Measurements from ENCODE around the gene TTC28. TPM values are rescaled to one million over a fixed set of nuclear protein-coding genes. Genes with fewer than 3 reads are reported as not detected.

The TTC28 gene
- total RNA-seq, 6 experiments from 2014 or later = 10.8 to 18.9 (median 13.6) TPM

GRCh38 chr22:28449041-28449440, 230.6 kb downstream of the TTC28 start:
- no peak for TF ChIP-seq CTCF (IDR thresholded peaks at IDR 0.05)
- Mint-ChIP-seq H3K9me3 (no peaks in the 10 kb centered on the region), H3K27ac (no peak overlapping the region), H3K27me3 (ENCODE audit: insufficient read depth) (no peaks in the 10 kb centered on the region), H3K4me1 (ENCODE audit: low read depth) (no peaks in the 10 kb centered on the region), H3K4me3 (no peak overlapping the region), H3K36me3 (ENCODE audit: low read depth) (no peaks in the 10 kb centered on the region)
- no peak for DNase-seq

GRCh38 chr22:28448625-28449024, 231.0 kb downstream of the TTC28 start:
- TF ChIP-seq CTCF (IDR thresholded peaks at IDR 0.05) = no peak
- DNase-seq = no peak
- no peak overlapping the region for H3K27ac Mint-ChIP-seq
- no peaks in the 10 kb centered on the region for H3K27me3 Mint-ChIP-seq (ENCODE audit: insufficient read depth)
- no peaks in the 10 kb centered on the region for H3K36me3 Mint-ChIP-seq (ENCODE audit: low read depth)
- H3K9me3 Mint-ChIP-seq = no peaks in the 10 kb centered on the region
- no peak overlapping the region for H3K4me3 Mint-ChIP-seq
- peaks cover 3% of the 10 kb centered on the region for H3K4me1 Mint-ChIP-seq (ENCODE audit: low read depth)

GRCh38 chr22:28444659-28445058, 235.0 kb downstream of the TTC28 start:
- no peaks in the 10 kb centered on the region for H3K36me3 Mint-ChIP-seq (ENCODE audit: low read depth)
- no peak for DNase-seq
- no peaks in the 10 kb centered on the region for H3K27me3 Mint-ChIP-seq (ENCODE audit: insufficient read depth)
- H3K4me1 Mint-ChIP-seq (ENCODE audit: low read depth) = peaks cover 36% of the 10 kb centered on the region
- no peak overlapping the region for H3K4me3 Mint-ChIP-seq
- TF ChIP-seq CTCF (IDR thresholded peaks at IDR 0.05) = no peak
- H3K9me3 Mint-ChIP-seq = no peaks in the 10 kb centered on the region
- H3K27ac Mint-ChIP-seq = no peak overlapping the region

GRCh38 chr22:28443526-28443876, 236.1 kb downstream of the TTC28 start:
- peak overlapping the region; percentile 85 for H3K27ac Mint-ChIP-seq
- TF ChIP-seq CTCF (IDR thresholded peaks at IDR 0.05) = no peak
- H3K36me3 Mint-ChIP-seq (ENCODE audit: low read depth) = no peaks in the 10 kb centered on the region
- H3K4me3 Mint-ChIP-seq = peak overlapping the region; percentile 92
- H3K27me3 Mint-ChIP-seq (ENCODE audit: insufficient read depth) = no peaks in the 10 kb centered on the region
- DNase-seq = peak; percentile 66
- peaks cover 44% of the 10 kb centered on the region for H3K4me1 Mint-ChIP-seq (ENCODE audit: low read depth)
- H3K9me3 Mint-ChIP-seq = no peaks in the 10 kb centered on the region

GRCh38 chr22:28442711-28443525, 236.7 kb downstream of the TTC28 start:
- no peaks in the 10 kb centered on the region for H3K27me3 Mint-ChIP-seq (ENCODE audit: insufficient read depth)
- no peaks in the 10 kb centered on the region for H3K9me3 Mint-ChIP-seq
- H3K4me1 Mint-ChIP-seq (ENCODE audit: low read depth) = peaks cover 48% of the 10 kb centered on the region
- peak overlapping the region; percentile 85 for H3K27ac Mint-ChIP-seq
- H3K36me3 Mint-ChIP-seq (ENCODE audit: low read depth) = no peaks in the 10 kb centered on the region
- DNase-seq = peak; percentile 16
- TF ChIP-seq CTCF (IDR thresholded peaks at IDR 0.05) = no peak
- H3K4me3 Mint-ChIP-seq = peak overlapping the region; percentile 92
